IPS-11a (cell line): ENCODE measurements around the gene KRTAP4-16.
"Not testable (repeated sequence)": the region's sequence is repeated elsewhere in the genome, so short reads cannot be mapped to it uniquely, and the experiment has no call there.

Experiments
- H3K4me3 ChIP-seq: one replicate; pipeline ENCODE4 v1.5.1; 2013; ENCODE audit warnings: low read depth, low read length, control low read depth

The KRTAP4-16 gene

DNA sequence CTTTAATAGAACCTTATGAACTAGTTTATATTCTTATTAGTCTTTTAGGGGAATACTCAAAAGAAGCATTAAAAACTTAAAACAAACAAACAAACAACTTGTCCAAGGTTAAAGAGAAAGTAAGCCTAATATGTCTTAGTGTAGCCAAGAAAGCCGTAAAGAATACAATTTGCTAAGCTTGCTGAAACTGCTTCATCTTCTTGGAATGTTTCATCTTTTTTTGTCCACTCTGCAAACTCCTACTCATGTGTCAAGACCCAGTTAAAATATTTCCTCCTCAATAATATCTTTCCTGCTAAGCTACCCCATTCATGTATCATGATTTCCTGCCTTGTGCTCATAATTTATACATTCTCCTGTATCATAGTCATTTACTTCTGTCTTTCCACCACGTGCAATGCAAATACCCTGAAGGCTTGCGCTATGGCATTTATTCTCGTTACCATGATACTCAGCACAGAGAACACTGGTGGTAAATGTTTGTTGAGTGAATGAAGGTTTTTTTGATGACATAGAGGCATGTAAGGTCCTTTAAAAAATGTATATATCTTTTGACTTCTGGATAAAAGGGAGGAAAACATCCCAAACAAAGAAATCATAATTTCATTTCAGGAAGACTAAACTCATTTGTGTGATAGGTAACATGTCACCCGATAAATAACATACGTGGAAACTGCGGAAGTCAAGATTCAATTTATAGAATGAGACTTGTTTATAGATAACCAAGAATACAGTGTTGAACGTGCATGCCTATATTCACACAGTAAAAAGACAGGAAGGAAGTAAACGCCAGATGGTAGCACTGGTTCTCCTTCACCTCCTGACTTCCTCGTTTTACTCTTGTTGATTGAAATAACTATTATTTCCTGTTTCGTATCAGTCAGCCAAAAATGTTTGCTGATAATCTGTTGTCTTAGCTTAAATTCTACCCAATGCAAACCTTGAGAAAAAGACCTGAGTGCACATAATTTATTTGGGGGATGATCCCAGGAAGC lies 18.0 kb upstream of the KRTAP4-16 start:
- H3K4me3 ChIP-seq = not testable (repeated sequence)

DNA sequence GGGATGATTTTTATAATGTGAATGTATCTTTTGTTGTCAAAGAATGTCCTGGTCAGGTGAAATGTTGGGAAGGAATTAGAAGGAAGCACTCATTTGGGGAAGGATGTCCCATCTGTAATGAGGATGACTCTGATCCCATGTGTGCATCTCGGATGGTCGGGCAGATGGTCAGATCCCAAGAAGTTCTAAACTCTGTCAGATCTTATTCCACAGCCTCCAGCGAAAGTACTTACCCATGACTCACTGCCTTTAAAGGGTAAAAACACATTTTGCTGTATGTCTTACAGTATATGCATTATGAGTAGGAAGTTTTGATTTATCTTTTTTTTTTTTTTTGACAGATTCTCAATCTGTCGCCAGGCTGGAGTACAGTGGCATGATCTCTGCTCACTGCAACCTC lies 16.7 kb upstream of the KRTAP4-16 start:
- H3K4me3 ChIP-seq = no peak overlapping the region

DNA sequence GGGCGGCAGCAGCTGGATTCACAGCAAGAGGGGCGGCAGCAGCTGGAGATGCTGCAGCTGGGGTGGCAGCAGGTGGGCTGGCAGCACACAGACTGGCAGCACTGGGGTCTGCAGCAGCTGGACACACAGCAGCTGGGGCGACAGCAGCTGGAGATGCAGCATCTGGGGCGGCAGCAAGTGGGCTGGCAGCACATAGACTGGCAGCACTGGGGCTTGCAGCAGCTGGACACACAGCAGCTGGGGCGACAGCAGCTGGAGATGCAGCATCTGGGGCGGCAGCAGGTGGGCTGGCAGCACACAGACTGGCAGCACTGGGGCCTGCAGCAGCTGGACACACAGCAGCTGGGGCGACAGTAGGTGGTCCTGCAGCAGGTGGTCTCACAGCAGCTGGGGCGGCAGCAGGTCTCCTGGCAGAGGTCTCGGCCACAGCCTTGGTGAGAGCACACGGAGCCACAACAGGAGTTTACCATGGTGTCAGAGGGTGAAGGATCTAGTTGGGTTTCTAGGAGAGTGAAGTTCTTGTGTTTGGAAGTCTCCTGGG lies 15.9 kb upstream of the KRTAP4-16 start, which contains the start of gene KRTAP4-11:
Gene KRTAP4-11 (minus strand): TSS at position 528 of the 541 bp plus-strand sequence. CDS start 58 bp downstream, at position 470.
- not testable (repeated sequence) for H3K4me3 ChIP-seq

DNA sequence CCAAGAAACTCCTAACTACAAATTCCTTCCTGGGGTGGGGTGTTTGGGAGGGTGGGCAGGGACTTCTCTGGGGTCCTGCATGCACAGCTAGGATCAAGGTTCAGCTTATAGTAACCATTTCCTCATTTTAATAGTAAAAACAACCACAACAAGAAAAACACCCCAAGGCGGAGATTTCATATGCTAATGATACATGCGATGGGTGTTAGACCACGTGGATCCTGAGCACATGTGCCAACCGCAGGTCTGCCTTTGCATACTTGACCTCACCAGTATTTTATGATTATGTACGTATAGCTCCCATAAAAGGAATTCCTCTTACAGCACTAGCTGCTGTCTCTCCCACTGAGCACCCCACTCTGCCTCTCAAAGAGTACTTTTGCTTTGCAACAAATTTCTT lies 14.3 kb upstream of the KRTAP4-16 start:
- H3K4me3 ChIP-seq = no peak overlapping the region

DNA sequence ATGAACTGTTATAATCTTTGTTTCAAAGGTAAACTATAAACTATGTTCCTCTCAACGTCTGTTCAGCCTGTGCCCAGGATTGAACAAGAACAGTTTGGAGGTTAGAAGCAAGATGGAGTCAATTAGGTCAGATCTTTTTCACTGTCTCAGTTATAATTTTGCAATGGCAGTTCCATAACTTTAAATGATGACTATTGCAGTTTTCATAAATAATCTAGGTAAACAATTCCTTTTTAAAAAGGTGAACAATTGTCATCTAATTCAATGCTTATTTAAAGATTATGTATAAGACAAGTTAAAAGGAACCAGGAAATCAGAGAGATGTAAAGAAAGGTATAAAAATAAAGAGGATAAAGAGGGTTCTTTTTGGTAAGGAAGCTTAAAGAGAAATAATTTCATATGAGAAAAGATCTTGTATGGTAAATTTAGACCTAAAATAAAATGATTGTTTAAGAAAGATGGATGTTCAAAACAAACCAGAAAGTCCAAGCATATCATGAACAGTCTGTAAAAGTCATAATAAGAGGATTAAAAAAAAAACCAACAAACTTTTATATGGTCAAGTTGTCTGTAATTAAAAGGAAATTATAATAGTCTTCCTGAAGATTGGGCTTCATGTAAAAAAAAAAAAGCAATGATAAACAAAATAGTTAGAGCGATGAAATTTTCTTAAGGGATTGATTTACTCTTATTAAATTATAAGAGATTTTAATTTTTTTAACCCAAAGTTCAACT lies 9.3 kb upstream of the KRTAP4-16 start:
- H3K4me3 ChIP-seq = no peak overlapping the region

DNA sequence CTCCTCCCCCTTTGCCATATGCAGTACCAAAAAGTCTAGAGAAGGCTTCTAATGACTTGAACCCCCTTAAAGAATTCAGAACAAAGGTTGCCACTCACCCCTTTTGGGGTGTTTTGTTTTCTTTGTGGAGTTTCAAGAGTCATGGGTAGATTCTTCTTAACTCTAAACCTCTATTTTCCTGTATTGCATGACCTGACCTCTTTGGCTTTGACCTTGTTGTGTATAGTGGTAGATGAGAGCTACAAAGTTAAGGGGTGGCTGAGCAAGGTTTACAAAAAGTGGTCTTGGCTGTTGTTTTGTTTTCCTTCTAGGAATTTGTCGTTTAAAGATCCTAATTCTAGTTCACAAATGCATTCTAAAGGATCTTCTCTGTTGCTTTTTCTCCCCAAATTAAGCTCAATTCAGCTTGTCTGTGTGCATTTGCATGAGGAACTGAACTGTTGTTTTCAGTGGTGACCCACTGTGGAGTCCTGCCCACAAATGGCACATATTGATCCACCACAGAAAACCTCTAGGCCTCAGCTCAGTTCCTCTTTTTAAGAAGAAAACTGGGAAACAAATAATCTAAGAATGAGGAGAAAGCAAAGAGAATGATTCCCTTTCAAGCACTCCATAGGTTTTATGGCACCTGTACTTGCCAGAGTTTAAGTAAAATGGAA lies 6.8 kb upstream of the KRTAP4-16 start:
- not testable (repeated sequence) for H3K4me3 ChIP-seq

DNA sequence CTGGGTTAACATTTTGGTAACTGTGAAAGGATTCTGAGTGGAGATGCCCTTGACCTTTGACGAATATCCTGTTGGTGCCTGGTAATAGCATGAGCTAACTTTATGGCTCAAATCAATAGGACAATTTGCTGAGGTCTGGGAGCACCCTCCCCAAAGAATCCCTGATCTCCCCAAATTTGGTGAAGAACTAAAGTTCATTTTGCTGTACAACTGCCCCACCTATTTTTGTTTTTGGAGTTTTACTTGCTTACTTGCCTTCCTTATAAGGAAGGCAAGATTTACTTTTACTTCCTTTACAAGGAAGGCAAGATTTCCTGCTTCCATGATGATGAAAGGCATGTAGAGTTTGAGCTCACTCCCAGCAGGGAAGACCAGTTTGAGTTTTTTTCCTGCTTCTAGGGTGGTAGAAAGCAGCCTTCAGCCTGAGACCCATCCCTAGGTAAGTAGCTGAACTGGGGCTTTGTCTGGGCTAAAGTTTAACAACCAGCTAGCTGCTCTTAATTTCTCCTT lies 6.0 kb upstream of the KRTAP4-16 start:
- no peak overlapping the region for H3K4me3 ChIP-seq

DNA sequence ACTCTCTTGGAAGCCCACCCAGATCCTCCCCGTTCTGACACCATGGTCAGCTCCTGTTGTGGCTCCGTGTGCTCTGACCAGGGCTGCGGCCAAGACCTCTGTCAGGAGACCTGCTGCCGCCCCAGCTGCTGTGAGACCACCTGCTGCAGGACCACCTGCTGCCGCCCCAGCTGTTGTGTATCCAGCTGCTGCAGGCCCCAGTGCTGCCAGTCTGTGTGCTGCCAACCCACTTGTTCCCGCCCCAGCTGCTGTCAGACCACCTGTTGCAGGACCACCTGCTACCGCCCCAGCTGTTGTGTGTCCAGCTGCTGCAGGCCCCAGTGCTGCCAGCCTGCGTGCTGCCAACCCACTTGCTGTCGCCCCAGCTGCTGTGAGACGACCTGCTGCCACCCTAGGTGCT lies 3.3 kb upstream of the KRTAP4-16 start, which contains the start of gene KRTAP4-9:
Gene KRTAP4-9 (plus strand): TSS at position 43 of the 400 bp plus-strand sequence. CDS start 0 bp downstream, at position 43.
- not testable (repeated sequence) for H3K4me3 ChIP-seq

DNA sequence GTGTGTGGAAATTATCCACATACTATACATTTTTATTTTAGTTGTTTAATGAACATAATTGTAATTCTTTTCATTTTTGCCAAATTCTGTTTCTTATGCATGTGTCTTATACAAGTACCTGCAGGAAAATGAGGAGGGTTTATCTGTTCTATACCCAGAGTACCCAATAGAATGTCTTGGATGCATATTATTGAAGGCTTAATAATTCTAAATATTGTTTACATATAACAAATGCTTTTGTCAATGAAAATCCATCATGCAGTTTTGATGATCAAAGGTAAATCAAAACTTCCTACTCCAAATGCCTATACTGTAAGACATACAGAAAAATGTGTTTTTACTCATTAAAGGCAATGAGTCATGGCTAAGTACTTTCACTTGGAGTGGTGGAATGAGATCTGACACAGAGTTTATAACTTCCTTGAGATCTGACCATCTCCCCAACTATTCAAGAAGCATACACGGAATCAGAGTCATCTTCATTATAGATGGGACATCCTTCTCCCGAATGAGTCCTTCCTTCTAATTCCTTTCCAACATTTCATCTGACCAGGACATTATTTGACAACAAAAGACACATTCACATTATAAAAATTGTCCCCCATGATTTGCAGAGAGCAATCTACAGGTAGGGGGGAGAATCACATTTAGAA lies 2.5 kb upstream of the KRTAP4-16 start:
- H3K4me3 ChIP-seq = not testable (repeated sequence)

DNA sequence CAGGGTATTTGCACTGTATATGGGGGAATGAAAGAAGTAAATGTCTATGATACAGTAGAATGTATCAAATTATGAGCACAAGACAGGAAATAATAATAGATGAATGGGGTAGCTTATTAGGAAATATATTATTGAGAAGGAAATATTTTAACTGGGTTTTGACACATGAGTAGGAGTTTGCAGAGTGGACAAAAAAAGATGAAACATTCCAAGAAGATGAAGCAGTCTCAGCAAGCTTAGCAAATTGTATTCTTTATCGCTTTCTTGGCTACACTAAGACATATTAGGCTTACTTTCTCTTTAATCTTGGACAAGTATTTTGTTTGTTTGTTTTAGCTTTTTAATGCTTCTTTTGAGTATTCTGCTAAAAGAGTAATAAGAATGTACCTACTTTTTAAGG lies 1.9 kb upstream of the KRTAP4-16 start:
- no peak overlapping the region for H3K4me3 ChIP-seq

DNA sequence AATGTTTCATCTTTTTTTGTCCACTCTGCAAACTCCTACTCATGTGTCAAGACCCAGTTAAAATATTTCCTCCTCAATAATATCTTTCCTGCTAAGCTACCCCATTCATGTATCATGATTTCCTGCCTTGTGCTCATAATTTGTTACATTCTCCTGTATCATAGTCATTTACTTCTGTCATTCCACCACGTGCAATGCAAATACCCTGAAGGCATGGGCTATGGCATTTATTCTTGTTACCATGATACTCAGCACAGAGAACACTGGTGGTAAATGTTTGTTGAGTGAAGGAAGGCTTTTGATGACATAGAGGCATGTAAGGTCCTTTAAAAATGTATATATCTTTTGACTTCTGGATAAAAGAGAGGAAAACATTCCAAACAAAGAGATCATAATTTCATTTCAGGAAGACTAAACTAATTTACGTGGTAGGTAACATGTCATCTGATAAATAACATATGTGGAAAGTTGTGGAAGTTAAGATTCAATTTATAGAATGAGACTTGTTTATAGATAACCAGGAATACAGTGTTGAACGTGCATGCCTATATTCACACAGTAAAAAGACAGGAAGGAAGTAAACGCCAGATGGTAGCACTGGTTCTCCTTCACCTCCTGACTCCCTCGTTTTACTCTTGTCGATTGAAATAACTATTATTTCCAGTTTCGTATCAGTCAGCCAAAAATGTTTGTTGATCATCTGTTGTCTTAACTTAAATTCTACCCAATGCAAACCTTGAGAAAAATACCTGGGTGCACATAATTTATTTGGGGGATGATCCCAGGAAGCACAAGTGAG lies 2.1 kb downstream of the KRTAP4-16 start:
- H3K4me3 ChIP-seq = not testable (repeated sequence)

DNA sequence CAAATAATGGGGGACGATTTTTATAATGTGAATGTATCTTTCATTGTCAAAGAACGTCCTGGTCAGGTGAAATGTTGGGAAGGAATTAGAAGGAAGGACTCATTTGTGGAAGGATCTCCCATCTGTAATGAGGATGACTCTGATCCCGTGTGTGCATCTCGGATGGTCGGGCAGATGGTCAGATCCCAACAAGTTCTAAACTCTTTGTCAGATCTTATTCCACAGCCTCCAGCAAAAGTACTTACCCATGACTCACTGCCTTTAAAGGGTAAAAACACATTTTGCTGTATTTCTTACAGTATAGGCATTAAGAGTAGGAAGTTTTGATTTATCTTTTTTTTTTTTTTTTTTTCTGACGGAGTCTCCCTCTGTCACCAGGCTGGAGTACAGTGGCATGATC lies 3.5 kb downstream of the KRTAP4-16 start:
- H3K4me3 ChIP-seq = no peak overlapping the region

DNA sequence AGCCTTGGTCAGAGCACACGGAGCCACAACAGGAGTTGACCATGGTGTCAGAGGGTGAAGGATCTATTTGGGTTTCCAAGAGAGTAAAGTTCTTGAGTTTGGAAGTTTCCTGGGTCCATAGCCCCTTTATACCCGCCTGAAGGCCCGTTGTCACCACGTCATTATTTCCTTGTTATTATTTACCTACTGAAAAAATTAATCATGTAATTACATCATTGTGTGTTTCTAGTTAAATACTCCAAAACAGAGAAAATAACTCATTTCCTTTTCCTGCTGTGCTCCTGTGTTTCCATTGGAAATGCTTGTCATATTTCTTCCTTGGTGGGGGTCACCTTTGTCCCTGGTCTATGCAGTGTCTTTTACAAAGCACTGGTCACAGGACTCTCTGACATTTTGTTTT lies 4.0 kb downstream of the KRTAP4-16 start, which contains the start of gene KRTAP4-8:
Gene KRTAP4-8 (minus strand): TSS at position 101 of the 400 bp plus-strand sequence. CDS start 58 bp downstream, at position 43.
- no peak within 1 kb of the TSS for H3K4me3 ChIP-seq

DNA sequence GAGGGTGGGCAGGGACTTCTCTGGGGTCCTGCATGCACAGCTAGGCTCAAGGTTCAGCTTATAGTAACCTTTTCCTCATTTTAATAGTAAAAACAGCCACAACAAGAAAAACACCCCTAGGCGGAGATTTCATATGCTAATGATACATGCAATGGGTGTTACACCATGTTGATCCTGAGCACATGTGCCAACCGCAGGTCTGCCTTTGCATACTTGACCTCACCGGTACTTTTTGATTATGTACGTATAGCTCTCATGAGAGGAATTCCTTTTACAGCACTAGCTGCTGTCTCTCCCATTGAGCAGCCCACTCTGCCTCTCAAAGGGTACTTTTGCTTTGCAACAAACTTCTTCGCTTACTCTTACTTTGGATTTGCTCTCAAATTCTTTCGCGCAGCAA lies 6.0 kb downstream of the KRTAP4-16 start:
- no peak overlapping the region for H3K4me3 ChIP-seq

DNA sequence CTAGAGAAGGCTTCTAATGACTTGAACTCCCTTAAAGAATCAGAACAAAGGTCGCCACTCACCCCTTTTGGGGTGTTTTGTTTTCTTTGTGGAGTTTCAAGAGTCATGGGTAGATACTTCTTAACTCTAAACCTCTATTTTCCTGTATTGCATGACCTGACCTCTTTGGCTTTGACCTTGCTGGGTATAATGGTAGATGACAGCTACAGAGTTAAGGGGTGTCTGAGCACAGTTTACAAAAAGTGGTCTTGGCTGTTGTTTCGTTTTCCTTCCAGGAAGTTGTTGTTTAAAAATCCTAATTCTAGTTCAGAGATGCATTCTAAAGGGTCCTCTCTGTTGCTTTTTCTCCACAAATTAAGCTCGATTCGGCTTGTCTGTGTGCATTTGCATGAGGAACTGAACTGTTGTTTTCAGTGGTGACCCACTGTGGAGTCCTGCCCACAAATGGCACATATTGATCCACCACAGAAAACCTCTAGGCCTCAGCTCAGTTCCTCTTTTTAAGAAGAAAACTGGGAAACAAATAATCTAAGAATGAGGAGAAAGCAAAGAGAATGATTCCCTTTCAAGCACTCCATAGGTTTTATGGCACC lies 13.2 kb downstream of the KRTAP4-16 start:
- not testable (repeated sequence) for H3K4me3 ChIP-seq

DNA sequence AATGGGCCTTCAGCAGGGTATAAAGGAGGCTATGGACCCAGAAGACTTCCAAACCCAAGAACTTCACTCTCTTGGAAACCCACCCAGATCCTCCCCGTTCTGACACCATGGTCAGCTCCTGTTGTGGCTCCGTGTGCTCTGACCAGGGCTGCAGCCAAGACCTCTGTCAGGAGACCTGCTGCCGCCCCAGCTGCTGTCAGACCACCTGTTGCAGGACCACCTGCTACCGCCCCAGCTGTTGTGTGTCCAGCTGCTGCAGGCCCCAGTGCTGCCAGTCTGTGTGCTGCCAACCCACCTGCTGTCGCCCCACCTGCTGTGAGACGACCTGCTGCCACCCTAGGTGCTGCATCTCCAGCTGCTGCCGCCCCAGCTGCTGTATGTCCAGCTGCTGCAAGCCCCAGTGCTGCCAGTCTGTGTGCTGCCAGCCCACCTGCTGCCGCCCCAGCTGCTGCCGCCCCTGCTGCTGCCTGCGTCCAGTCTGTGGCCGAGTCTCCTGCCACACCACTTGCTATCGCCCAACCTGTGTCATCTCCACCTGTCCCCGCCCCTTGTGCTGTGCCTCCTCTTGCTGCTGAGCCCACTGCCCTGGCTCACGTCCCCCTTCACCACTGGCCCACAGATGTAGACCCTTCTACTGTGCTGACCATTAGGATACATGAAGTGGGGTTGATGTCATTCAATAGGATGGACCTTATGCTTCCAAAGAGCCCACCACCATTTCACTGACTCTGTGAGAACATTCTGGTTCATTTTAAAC lies 17.7 kb downstream of the KRTAP4-16 start, which contains the start of gene KRTAP4-7:
Gene KRTAP4-7 (plus strand): TSS at position 51 of the 757 bp plus-strand sequence. CDS start 57 bp downstream, at position 108.
- not testable (repeated sequence) for H3K4me3 ChIP-seq

DNA sequence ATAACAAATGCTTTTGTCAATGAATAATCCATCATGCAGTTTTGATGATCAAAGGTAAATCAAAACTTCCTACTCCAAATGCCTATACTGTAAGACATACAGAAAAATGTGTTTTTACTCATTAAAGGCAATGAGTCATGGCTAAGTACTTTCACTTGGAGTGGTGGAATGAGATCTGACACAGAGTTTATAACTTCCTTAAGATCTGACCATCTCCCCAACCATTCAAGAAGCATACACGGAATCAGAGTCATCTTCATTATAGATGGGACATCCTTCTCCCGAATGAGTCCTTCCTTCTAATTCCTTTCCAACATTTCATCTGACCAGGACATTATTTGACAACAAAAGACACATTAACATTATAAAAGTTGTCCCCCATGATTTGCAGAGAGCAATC lies 18.6 kb downstream of the KRTAP4-16 start:
- not testable (repeated sequence) for H3K4me3 ChIP-seq

DNA sequence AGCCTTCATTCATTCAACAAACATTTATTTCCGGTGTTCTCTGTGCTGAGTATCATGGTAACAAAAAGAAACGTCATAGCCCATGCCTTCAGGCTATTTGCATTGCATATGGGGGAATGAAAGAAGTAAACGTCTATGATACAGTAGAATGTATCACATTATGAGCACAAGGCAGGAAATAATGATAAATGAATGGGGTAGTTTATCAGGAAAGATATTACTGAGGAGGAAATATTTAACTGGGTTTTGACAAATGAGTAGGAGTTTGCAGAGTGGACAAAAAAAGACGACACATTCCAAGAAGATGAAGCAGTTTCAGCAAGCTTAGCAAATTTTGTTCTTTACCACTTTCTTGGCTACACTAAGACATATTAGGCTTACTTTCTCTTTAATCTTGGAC lies 19.4 kb downstream of the KRTAP4-16 start:
- H3K4me3 ChIP-seq = no peak overlapping the region
